ENCODE measurements around the gene AOPEP. TPM values are rescaled to one million over a fixed set of nuclear protein-coding genes. Genes with fewer than 3 reads are reported as not detected.

Gene AOPEP
- total RNA-seq, 2 experiments from 2014 or later, result 6.9 to 7.0 TPM

DNA sequence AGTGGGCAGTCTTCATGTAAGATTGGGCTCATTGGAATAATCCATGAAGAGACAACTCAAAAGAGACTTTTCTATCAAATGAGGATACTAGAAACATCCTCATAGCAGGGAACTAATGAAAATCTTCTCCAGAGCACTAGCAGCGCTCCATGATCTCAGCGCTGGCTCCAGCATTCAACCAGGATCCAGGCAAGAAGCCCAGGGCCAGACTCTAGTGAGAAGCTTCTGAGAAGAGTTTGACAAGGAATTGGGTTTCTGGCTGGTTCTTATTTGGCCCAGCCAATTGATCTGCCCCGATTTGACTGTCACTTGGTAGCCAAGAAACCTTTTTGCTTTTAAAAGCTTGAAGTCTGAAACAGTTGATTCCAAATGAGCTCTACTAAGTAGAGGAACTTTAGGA lies 60.1 kb downstream of the AOPEP start:
- Mint-ChIP-seq H3K27ac (no peak overlapping the region), H3K36me3 (ENCODE audit: low read depth) (peaks cover 5% of the 10 kb centered on the region), H3K9me3 (no peaks in the 10 kb centered on the region), H3K27me3 (no peaks in the 10 kb centered on the region), H3K4me1 (ENCODE audit: low read depth) (peaks cover 13% of the 10 kb centered on the region), H3K4me3 (no peak overlapping the region)
- TF ChIP-seq CTCF (IDR thresholded peaks at IDR 0.05), result no peak
- intact Hi-C loops (cut with DNase I, micrococcal nuclease), result loop anchor here in 1 of 2 experiments (10.0 kb wide), 1 partner anchor 1428 kb away; no protein-coding TSS in a partner anchor
- ATAC-seq (ENCODE audit: poor library complexity) (no peak), DNase-seq (no peak)
- Histone ChIP-seq H3K36me3 (ENCODE audit: insufficient read depth, low read length) (no peaks in the 10 kb centered on the region), H3K4me1 (ENCODE audit: insufficient read depth, low read length) (peaks cover 3% of the 10 kb centered on the region), H3K27ac (ENCODE audit: low read depth in 1 of 2, low read length in 2 of 2) (no peak overlapping the region), H3K27me3 (ENCODE audit: control insufficient read depth in 1 of 2, insufficient read depth in 2 of 2, low read length in 2 of 2) (no peaks in the 10 kb centered on the region), H3K9me3 (ENCODE audit: control insufficient read depth in 1 of 2, insufficient read depth in 1 of 2, low read length in 2 of 2) (no peaks in the 10 kb centered on the region), H3K4me3 (ENCODE audit: low read length) (no peak overlapping the region)
- POLR2A ChIA-PET, result no interaction called here
- CTCF ChIA-PET, result no interaction called here

DNA sequence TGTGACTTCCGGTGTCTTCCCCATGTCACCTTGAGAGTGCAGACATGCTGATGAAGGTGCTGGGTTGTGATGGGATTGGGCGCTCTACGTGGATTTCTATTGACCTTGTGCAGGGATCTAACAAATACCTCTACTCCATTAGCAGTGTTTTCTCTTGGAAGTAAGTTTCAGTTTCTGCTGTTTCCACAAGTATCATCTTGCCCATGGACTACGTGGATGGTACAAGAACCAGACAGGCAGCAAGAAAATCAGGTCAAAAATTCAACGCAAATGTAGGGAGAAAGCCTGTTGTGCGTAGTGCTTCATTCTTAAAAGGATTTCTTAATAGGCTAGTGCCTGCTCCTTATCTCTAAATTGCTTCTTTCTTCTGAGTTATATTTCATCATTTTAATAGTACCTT lies 60.8 kb downstream of the AOPEP start:
- no peak overlapping the region for H3K4me3 Mint-ChIP-seq
- Histone ChIP-seq H3K27ac (ENCODE audit: low read depth in 1 of 2, low read length in 2 of 2) (no peak overlapping the region), H3K27me3 (ENCODE audit: control insufficient read depth in 1 of 2, insufficient read depth in 2 of 2, low read length in 2 of 2) (no peaks in the 10 kb centered on the region), H3K36me3 (ENCODE audit: insufficient read depth, low read length) (peaks cover 4% of the 10 kb centered on the region), H3K9me3 (ENCODE audit: control insufficient read depth in 1 of 2, insufficient read depth in 1 of 2, low read length in 2 of 2) (no peaks in the 10 kb centered on the region), H3K4me1 (ENCODE audit: insufficient read depth, low read length) (peaks cover 3% of the 10 kb centered on the region), H3K4me3 (ENCODE audit: low read length) (no peak overlapping the region)
- H3K27ac Mint-ChIP-seq, result no peak overlapping the region
- CTCF ChIA-PET, result no interaction called here
- no peak for DNase-seq
- peaks cover 13% of the 10 kb centered on the region for H3K4me1 Mint-ChIP-seq (ENCODE audit: low read depth)
- no peaks in the 10 kb centered on the region for H3K27me3 Mint-ChIP-seq
- POLR2A ChIA-PET, result no interaction called here
- ATAC-seq (ENCODE audit: poor library complexity), result no peak
- H3K9me3 Mint-ChIP-seq, result no peaks in the 10 kb centered on the region
- intact Hi-C loops (cut with DNase I, micrococcal nuclease), result loop anchor here in 1 of 2 experiments (10.0 kb wide), 1 partner anchor 1428 kb away; no protein-coding TSS in a partner anchor
- no peak for TF ChIP-seq CTCF (IDR thresholded peaks at IDR 0.05)
- peaks cover 9% of the 10 kb centered on the region for H3K36me3 Mint-ChIP-seq (ENCODE audit: low read depth)

DNA sequence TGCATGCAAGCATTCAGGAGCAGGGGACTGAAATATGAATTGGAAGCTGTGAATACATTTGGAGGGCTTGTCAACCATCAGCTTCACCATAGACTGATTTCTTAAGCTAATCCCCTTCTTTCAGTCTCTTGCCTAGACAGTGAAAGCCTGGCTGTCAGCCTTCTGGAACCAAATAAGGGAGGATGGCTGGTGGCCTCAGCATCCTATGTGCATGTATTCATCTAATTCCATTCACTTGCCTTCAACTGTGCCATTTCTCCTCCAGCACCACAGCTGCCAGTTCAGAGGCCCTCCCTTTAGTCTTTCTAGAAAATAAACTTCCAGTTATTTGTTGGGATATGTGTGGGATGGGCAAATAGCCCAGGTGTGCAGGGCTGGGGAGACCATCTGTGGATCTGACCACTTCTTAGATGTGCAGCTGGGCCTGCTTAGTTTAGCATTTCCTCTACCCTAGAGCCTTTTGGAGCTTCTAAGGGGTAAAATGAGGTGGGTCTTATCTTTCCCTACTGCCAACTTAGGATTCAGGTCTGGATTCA lies 62.1 kb downstream of the AOPEP start:
- H3K9me3 ChIP-seq (ENCODE audit: control insufficient read depth in 1 of 2, insufficient read depth in 1 of 2, low read length in 2 of 2), result no peaks in the 10 kb centered on the region
- no peak for ATAC-seq (ENCODE audit: poor library complexity)
- no peak overlapping the region for H3K4me3 Mint-ChIP-seq
- H3K36me3 Mint-ChIP-seq (ENCODE audit: low read depth), result peaks cover 23% of the 10 kb centered on the region
- intact Hi-C loops (cut with DNase I, micrococcal nuclease), result loop anchor here in 1 of 2 experiments (10.0 kb wide), 1 partner anchor 1426 kb away; no protein-coding TSS in a partner anchor
- CTCF ChIA-PET, result interaction anchor here (0.7 kb wide), 1 partner anchor 1734 kb away, joined by 3 read pairs; no protein-coding TSS in a partner anchor
- H3K4me1 ChIP-seq (ENCODE audit: insufficient read depth, low read length), result peaks cover 3% of the 10 kb centered on the region
- no peaks in the 10 kb centered on the region for H3K27me3 Mint-ChIP-seq
- peaks cover 13% of the 10 kb centered on the region for H3K4me1 Mint-ChIP-seq (ENCODE audit: low read depth)
- H3K27me3 ChIP-seq (ENCODE audit: control insufficient read depth in 1 of 2, insufficient read depth in 2 of 2, low read length in 2 of 2), result no peaks in the 10 kb centered on the region
- H3K9me3 Mint-ChIP-seq, result no peaks in the 10 kb centered on the region
- DNase-seq, result no peak
- no peak for TF ChIP-seq CTCF (IDR thresholded peaks at IDR 0.05)
- no peak overlapping the region for H3K27ac Mint-ChIP-seq
- no peak overlapping the region for H3K4me3 ChIP-seq (ENCODE audit: low read length)
- POLR2A ChIA-PET, result no interaction called here
- no peak overlapping the region for H3K27ac ChIP-seq (ENCODE audit: low read depth in 1 of 2, low read length in 2 of 2)
- H3K36me3 ChIP-seq (ENCODE audit: insufficient read depth, low read length), result peaks cover 6% of the 10 kb centered on the region

Data from CD4-positive, alpha-beta T cell (primary cell).